Measurements from ENCODE around the gene RAB3GAP2. TPM values are rescaled to one million over a fixed set of nuclear protein-coding genes. Genes with fewer than 3 reads are reported as not detected.
"Not testable (repeated sequence)": the region's sequence is repeated elsewhere in the genome, so short reads cannot be mapped to it uniquely, and the experiment has no call there.

Gene RAB3GAP2
- total and polyA plus RNA-seq, 10 of the 15 experiments (the other 5 are each of a cell fraction or from before 2014, with no cell fraction given) = 11.9 to 51.1 (median 24.4) TPM

DNA sequence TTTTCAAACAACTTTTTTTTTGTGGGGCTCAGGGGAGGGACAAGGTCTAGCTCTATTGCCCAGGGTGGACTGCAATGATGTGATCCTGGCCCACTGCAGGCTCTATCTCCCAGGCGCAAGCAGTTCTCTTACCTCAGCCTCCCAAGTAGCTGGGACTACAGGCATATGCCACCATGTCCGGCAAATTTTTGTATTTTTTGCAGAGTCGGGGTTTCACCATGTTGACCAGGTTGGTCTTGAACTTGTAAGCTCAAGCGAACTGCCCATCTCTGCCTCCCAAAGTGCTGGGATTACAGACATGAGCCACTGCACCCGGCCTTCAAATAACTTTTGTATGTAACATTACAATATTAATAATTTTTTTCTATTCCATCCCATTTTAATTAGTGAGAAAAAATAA, 33.0 kb downstream of the RAB3GAP2 start:
- ATAC-seq = no peak
- CTCF ChIA-PET = no interaction called here
- no peak overlapping the region for H2AFZ ChIP-seq (ENCODE audit: control insufficient read depth, low read depth, low read length)
- no peak overlapping the region for H3K4me3 ChIP-seq
- peaks cover 47% of the 10 kb centered on the region for H3K79me2 ChIP-seq (ENCODE audit: control insufficient read depth, insufficient read depth, low read length)
- WGBS (ENCODE audit: insufficient coverage, insufficient replicate concordance, low lambda C conversion rate, missing lambda C conversion rate) = 99% methylated on average over 5 of the region's 5 CpGs
- TF ChIP-seq TCF12 (IDR thresholded peaks at IDR 0.05; ENCODE audit: low read depth, low read length) = no peak
- no peaks in the 10 kb centered on the region for H4K20me1 ChIP-seq (ENCODE audit: control insufficient read depth, insufficient read depth)
- in situ Hi-C loops (cut with MboI) (loop anchor here (25.0 kb wide), 1 partner anchor 1052 kb away; no protein-coding TSS in a partner anchor), intact Hi-C loops (cut with micrococcal nuclease; ENCODE audit: unreplicated experiment) (no loop called here)
- no peak for FAIRE-seq
- no peaks in the 10 kb centered on the region for H3K27me3 ChIP-seq (replicated peaks in 1 of 2; ENCODE audit: control insufficient read depth in 2 of 2, insufficient read depth in 2 of 2, low read length in 1 of 2)
- no TSS peak for BruUV-seq (replicated peaks)
- no peak overlapping the region for H3K9ac ChIP-seq (ENCODE audit: control insufficient read depth, insufficient read depth, low read length)
- POLR2A ChIA-PET = interaction anchor here (1.6 kb wide), 1 partner anchor 14 kb away, joined by 4 read pairs; no protein-coding TSS in a partner anchor
- no peaks in the 10 kb centered on the region; the same call in 1 of the 2 replicates for H3K4me1 ChIP-seq (ENCODE audit: control insufficient read depth, insufficient read depth, low read length)
- DNase-seq (ENCODE audit: low read depth, low spot score) = no peak
- peaks cover 0 to 4% of the 10 kb centered on the region in 2 experiments; a peak in 1 of 4 replicates for H3K36me3 ChIP-seq (ENCODE audit: control insufficient read depth in 2 of 2, insufficient read depth in 2 of 2, low read length in 1 of 2)
- peaks cover 6% of the 10 kb centered on the region for H3K9me3 ChIP-seq (replicated peaks; ENCODE audit: control insufficient read depth, insufficient read depth, low read length)
- RAD21 ChIA-PET (ENCODE audit: unreplicated experiment) = interaction anchor here (0.5 to 1.0 kb wide), 3 partner anchors 20 to 405 kb away, joined by 3 read pairs; no protein-coding TSS in a partner anchor
- H3K27ac ChIP-seq (ENCODE audit: control insufficient read depth, insufficient read depth) = no peak overlapping the region
- H3K4me2 ChIP-seq (ENCODE audit: control insufficient read depth, insufficient read depth) = no peak overlapping the region
- SMC1A ChIA-PET (ENCODE audit: uncharacterized antibody, unreplicated experiment) = interaction anchor here (1.1 to 2.4 kb wide), 4 partner anchors 10 to 41 kb away, joined by 3 to 9 read pairs (median 4); no protein-coding TSS in a partner anchor

DNA sequence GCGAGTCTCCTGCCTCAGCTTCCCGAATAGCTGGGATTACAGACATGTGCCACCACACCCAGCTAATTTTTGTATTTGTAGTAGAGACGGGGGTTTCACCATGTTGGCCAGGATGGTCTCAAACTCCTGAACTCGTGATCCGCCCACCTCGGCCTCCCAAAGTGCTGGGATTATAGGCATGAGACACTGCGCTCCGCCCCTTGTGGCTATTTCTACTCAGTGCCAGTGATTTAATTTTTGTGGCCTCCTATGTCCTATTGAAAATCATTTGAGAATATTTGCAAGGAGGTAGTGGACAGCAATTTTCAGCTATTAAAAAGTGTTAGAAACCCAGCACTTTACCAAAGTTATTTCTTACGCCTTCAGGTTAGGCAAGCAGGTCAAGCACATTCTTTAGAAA, 36.0 kb downstream of the RAB3GAP2 start:
- SMC1A ChIA-PET (ENCODE audit: uncharacterized antibody, unreplicated experiment) = interaction anchor here (0.8 to 4.5 kb wide), 7 partner anchors 10 to 89 kb away, joined by 3 to 24 read pairs (median 5); no protein-coding TSS in a partner anchor
- H4K20me1 ChIP-seq (ENCODE audit: control insufficient read depth, insufficient read depth); H3K9ac ChIP-seq (ENCODE audit: control insufficient read depth, insufficient read depth, low read length); H3K4me2 ChIP-seq (ENCODE audit: control insufficient read depth, insufficient read depth); BruUV-seq (replicated peaks); H3K4me1 ChIP-seq (ENCODE audit: control insufficient read depth, insufficient read depth, low read length); DNase-seq (ENCODE audit: low read depth, low spot score); H3K27ac ChIP-seq (ENCODE audit: control insufficient read depth, insufficient read depth); H3K4me3 ChIP-seq; H3K9me3 ChIP-seq (replicated peaks; ENCODE audit: control insufficient read depth, insufficient read depth, low read length); intact Hi-C loops (cut with micrococcal nuclease; ENCODE audit: unreplicated experiment); H2AFZ ChIP-seq (ENCODE audit: control insufficient read depth, low read depth, low read length); FAIRE-seq; ATAC-seq; H3K27me3 ChIP-seq (replicated peaks in 1 of 2; ENCODE audit: control insufficient read depth in 2 of 2, insufficient read depth in 2 of 2, low read length in 1 of 2): not testable (repeated sequence)
- CTCF ChIA-PET = interaction anchor here (1.0 to 2.4 kb wide), 5 partner anchors 11 to 60 kb away, joined by 4 to 13 read pairs (median 6); no protein-coding TSS in a partner anchor
- WGBS (ENCODE audit: insufficient coverage, insufficient replicate concordance, low lambda C conversion rate, missing lambda C conversion rate) = 100% methylated on average over 9 of the region's 9 CpGs
- H3K36me3 ChIP-seq (ENCODE audit: control insufficient read depth in 2 of 2, insufficient read depth in 2 of 2, low read length in 1 of 2) = peaks cover 0 to 13% of the 10 kb centered on the region in 2 experiments; a peak in 2 of 4 replicates
- in situ Hi-C loops (cut with MboI) = loop anchor here (25.0 kb wide), 1 partner anchor 1049 kb away; no protein-coding TSS in a partner anchor
- RAD21 ChIA-PET (ENCODE audit: unreplicated experiment) = interaction anchor here (1.0 to 1.1 kb wide), 2 partner anchors 9 to 34 kb away, joined by 3 read pairs; no protein-coding TSS in a partner anchor
- POLR2A ChIA-PET = interaction anchor here (1.4 to 2.6 kb wide), 2 partner anchors 16 to 34 kb away, joined by 3 to 10 read pairs; no protein-coding TSS in a partner anchor
- H3K79me2 ChIP-seq (ENCODE audit: control insufficient read depth, insufficient read depth, low read length) = peaks cover 32% of the 10 kb centered on the region
